ENCODE data around the gene FLT3LG.

DNA sequence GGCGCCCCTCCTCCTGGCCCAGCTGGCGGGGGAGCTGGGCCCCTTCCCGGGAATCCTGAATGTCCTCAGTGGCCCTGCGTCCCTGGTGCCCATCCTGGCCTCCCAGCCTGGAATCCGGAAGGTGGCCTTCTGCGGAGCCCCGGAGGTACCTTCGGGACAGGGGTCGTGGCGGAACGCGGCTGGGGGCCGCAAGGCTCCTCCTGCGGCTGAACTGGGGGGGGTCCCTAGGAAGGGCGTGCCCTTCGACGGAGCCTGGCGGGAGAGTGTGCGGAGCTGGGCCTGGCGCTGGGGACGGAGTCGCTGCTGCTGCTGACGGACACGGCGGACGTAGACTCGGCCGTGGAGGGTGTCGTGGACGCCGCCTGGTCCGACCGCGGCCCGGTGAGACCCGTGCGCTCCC lies 12.4 kb upstream of the FLT3LG start:
- TF ChIP-seq REST (IDR thresholded peaks at IDR 0.05; ENCODE audit: insufficient read depth in 1 of 2, low read depth in 2 of 2, low read length in 1 of 2) = no peak
- TF ChIP-seq POLR2AphosphoS5 (IDR thresholded peaks at IDR 0.05; ENCODE audit: low read depth, low read length) = no peak
